ENCODE data around the gene PROS1.

DNA sequence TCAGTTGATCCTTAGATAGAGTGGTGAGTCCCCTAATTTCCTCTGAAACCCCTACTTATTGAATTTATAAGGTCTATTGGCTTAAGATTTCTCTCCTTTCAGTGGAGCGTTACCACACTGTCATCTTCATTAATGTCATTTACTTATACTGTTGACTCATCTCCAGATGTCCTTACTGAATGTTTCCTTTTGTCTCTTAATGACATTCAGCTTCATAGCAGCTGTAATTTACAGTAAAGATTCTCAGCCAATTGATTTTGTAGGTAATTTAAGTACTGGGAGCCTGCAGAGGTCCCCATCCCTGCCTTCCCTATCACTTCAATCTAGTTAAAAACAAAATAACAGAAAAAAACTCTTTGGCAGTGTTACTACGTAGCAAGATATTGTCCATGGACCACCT lies 35.9 kb upstream of the PROS1 start:
- TF ChIP-seq, protein P1, sequence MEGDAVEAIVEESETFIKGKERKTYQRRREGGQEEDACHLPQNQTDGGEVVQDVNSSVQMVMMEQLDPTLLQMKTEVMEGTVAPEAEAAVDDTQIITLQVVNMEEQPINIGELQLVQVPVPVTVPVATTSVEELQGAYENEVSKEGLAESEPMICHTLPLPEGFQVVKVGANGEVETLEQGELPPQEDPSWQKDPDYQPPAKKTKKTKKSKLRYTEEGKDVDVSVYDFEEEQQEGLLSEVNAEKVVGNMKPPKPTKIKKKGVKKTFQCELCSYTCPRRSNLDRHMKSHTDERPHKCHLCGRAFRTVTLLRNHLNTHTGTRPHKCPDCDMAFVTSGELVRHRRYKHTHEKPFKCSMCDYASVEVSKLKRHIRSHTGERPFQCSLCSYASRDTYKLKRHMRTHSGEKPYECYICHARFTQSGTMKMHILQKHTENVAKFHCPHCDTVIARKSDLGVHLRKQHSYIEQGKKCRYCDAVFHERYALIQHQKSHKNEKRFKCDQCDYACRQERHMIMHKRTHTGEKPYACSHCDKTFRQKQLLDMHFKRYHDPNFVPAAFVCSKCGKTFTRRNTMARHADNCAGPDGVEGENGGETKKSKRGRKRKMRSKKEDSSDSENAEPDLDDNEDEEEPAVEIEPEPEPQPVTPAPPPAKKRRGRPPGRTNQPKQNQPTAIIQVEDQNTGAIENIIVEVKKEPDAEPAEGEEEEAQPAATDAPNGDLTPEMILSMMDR (IDR thresholded peaks at IDR 0.05), result no peak
- TF ChIP-seq POLR2A (IDR thresholded peaks at IDR 0.05), result no peak
